GM12864 (cell line): ENCODE data around the gene SSRP1.

Experiments used
- DNase-seq: peaks from one replicate; pipeline ENCODE4 v3.0.0-alpha.2; 2011; ENCODE audit warnings: low read depth
- H3K4me3 ChIP-seq: 2 replicates; pipeline ENCODE4 v1.5.1; 2011; ENCODE audit warnings: mild to moderate bottlenecking, low read depth, low read length, control low read depth
- TF ChIP-seq, protein P1 (sequence below): IDR thresholded peaks from 2 replicates; pipeline ENCODE4 v1.5.1; 2011; ENCODE audit warnings: low read depth, mild to moderate bottlenecking, moderate library complexity, low read length, control low read depth, inconsistent platforms; ENCODE audit errors: missing control alignments

The SSRP1 gene

GRCh38 chr11:57348052-57348451 lies 12.4 kb upstream of the SSRP1 start:
- DNase-seq = no peak
- TF ChIP-seq, protein P1, sequence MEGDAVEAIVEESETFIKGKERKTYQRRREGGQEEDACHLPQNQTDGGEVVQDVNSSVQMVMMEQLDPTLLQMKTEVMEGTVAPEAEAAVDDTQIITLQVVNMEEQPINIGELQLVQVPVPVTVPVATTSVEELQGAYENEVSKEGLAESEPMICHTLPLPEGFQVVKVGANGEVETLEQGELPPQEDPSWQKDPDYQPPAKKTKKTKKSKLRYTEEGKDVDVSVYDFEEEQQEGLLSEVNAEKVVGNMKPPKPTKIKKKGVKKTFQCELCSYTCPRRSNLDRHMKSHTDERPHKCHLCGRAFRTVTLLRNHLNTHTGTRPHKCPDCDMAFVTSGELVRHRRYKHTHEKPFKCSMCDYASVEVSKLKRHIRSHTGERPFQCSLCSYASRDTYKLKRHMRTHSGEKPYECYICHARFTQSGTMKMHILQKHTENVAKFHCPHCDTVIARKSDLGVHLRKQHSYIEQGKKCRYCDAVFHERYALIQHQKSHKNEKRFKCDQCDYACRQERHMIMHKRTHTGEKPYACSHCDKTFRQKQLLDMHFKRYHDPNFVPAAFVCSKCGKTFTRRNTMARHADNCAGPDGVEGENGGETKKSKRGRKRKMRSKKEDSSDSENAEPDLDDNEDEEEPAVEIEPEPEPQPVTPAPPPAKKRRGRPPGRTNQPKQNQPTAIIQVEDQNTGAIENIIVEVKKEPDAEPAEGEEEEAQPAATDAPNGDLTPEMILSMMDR = no peak

GRCh38 chr11:57347336-57347735 lies 11.6 kb upstream of the SSRP1 start:
- no peak for DNase-seq
- TF ChIP-seq, protein P1 = no peak
- no peak overlapping the region for H3K4me3 ChIP-seq

More at GRCh38 chr11:57348052-57348451, 12.4 kb upstream of the SSRP1 start:
- H3K4me3 ChIP-seq = no peak overlapping the region

GRCh38 chr11:57345555-57346211 lies 10.0 kb upstream of the SSRP1 start:
- DNase-seq = peak; percentile 26
- no peak overlapping the region for H3K4me3 ChIP-seq
- TF ChIP-seq, protein P1 = peak; percentile 75

DNA sequence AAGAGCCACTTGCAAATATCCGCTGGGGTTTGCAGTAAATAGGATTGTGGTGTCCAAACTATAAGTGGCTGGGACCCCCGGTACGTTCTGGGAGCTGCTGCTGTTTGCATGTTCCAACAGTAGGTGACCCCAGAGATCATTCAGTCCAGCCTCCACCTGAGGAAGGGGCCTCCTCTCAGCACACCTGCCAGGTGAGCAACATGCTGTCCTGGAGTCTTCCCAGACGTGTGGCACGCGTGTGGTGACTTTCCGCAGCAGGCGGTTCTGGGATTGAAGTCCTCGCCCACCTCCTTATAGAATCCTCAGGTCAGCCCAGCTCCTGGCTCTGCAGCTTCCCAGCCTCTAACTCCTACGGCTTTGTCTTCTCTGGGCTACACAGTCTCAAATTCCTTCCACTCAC lies 9.1 kb upstream of the SSRP1 start:
- no peak for DNase-seq
- TF ChIP-seq, protein P1 = no peak
- H3K4me3 ChIP-seq = no peak overlapping the region

GRCh38 chr11:57343825-57344224 lies 8.1 kb upstream of the SSRP1 start:
- DNase-seq = no peak
- no peak overlapping the region for H3K4me3 ChIP-seq
- TF ChIP-seq, protein P1 = no peak

- DNase-seq = no peak
- TF ChIP-seq, protein P1 = no peak
- no peak overlapping the region for H3K4me3 ChIP-seq
Measured at GRCh38 chr11:57342702-57343101, 7.0 kb upstream of the SSRP1 start.

GRCh38 chr11:57341250-57341808 lies 5.6 kb upstream of the SSRP1 start:
- DNase-seq = no peak
- TF ChIP-seq, protein P1 = no peak
- no peak overlapping the region for H3K4me3 ChIP-seq
